NB4 (cell line): ENCODE measurements around the gene STIM1.

Experiments
- CTCF ChIP-seq: IDR thresholded peaks from one replicate; pipeline ENCODE4 v1.5.1; 2012; ENCODE audit warnings: low read depth, low read length
- MYC ChIP-seq: IDR thresholded peaks from 2 replicates; pipeline ENCODE4 v1.6.1; 2011; ENCODE audit warnings: low read depth, low read length
- POLR2A ChIP-seq: IDR thresholded peaks from 2 replicates; pipeline ENCODE4 v1.6.1; 2011; ENCODE audit warnings: mild to moderate bottlenecking; ENCODE audit not compliant: insufficient read length; ENCODE audit errors: extremely low read depth

DNA sequence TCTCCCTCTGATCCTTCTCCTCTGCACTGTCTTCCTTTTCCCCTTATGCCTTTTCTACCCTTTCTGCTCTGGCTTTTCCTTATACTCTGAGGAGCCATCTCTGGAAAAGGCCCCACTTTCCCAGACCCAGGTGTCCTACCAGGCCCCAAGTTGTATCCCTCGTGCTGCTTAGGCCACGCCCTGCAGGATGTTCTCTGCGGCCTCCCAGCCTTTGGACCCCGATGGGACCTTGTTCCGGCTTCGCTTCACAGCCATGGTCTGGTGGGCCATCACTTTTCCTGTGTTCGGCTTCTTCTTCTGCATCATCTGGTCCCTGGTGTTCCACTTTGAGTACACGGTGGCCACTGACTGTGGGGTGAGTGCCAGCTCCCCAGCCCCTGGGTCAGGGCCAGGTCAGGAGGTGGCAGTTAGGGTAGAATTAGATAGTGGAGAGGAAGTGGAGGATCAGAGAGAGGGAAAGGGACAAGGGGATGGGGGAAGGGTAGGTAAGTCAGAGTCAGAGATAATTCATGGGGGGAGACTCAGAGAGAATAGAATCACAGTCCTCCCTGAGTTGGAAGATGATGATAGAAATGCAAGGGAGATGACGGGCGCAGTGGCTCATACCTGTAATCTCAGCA is 38.2 kb upstream of the STIM1 start:
- no peak for TF ChIP-seq CTCF
- TF ChIP-seq POLR2A = no peak
- no peak for TF ChIP-seq MYC
